LoVo (cell line): ENCODE results near the gene RPL41.
"Not testable (repeated sequence)": the region's sequence is repeated elsewhere in the genome, so short reads cannot be mapped to it uniquely, and the experiment has no call there.

Experiments used
- DNase-seq: peaks from one replicate; pipeline ENCODE4 v3.0.0-alpha.2; 2016; ENCODE audit warnings: low spot score

RPL41 gene

DNA sequence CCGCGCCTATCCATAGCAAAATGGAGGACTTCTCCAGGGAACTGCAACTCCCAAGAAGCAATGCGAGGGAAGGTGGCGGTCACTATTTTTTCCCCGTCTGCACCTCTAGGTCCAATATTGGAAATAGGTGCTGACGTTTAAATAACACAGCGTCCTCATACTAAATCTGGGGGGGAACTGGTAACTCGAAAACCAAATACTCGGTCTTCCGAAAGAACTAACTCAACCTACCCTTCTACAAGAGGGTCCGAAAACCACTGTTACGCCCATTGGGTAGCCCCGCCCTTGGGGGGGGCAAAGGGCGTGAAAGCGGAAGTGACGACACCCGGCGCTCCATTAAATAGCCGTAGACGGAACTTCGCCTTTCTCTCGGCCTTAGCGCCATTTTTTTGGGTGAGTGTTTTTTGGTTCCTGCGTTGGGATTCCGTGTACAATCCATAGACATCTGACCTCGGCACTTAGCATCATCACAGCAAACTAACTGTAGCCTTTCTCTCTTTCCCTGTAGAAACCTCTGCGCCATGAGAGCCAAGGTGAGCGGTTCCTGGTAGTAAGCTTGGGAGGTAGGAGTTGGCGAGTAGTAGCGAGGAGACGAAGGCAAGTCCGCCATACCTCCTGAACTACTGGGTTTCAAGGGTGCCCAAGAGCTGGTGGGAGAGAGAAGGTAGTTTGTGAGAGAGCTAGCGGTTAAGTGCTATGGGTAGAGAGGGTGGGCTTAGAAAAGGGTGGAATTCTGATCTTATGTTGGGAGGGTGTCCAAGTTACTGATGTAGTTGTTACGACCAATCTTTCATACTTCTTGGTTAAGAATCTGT is at the start of gene RPL41:
RPL41 (plus strand) TSS at position 367 of the 815 bp plus-strand sequence.
- DNase-seq, result peak; percentile 97

DNA sequence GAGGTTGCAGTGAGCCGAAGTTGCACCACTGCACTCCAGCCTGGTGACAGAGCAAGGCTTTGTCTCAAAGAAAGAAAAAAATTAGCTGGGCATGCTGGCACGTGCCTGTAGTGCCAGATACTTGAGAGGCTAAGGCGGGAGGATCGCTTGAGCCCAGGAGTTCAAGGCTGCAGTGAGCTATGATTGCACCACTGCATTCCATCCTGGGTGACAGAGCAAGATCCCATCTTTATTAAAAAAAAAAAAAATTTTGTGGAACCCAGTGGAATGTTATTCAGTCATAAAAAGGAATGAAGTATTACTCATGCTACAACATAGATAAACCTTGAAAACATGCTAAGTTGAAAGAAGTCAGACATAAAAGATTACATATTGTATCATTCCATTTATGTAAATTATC is 44.8 kb upstream of the RPL41 start:
- no peak for DNase-seq

DNA sequence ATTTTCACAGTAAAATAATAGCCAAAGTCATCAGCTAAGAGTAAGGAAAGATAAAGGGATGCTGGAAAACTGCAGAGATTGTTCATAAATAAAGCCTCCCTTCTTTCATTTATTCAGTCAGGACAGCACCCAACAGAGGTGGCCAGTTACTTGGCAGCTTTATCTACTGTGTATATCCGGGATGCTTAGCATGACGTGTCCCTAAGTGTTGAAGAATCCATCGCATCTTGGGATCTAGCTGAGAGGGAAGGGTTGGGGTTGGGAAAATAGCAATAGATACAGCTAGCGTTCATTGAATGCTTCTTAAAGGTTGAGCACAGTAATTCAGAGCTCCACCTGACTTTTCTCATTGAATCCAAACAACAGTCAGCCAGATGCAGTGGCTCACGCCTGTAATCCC is 42.0 kb upstream of the RPL41 start:
- DNase-seq, result no peak

DNA sequence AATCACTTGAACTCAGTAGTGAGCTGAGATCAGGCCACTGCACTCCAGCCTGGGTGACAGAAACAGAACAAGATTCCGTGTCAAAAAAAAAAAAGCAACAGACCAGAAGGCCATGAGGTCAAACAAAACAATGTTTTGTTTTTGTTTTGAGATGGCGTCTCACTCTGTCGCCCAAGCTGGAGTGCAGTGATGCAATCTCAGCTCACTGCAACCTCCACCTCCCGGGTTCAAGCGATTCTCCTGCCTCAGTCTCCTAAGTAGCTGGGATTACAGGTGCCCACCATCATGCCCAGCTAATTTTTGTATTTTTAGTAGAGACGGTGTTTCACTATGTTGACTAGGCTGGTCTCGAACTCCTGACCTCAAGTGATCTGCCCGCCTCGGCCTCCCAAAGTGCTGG is 38.5 kb upstream of the RPL41 start:
- not testable (repeated sequence) for DNase-seq

DNA sequence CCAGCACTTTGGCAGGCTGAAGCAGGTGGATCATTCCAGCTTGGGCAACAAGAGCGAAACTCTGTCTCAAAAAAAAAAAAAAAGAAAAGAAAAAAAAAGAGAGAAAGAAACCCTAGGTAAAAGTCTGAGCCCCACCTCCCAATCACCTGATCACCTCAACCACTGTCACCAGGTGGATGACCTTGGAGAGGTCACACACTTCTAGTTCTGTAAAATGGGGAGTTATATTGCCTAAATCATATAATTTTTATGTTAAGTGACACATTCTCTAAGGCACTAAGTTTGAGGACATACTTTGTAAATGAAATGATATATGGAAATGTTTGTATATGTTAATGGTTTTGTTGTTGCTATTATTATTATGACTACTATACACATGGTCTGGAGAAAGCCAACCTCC is 38.0 kb upstream of the RPL41 start:
- DNase-seq, result no peak

DNA sequence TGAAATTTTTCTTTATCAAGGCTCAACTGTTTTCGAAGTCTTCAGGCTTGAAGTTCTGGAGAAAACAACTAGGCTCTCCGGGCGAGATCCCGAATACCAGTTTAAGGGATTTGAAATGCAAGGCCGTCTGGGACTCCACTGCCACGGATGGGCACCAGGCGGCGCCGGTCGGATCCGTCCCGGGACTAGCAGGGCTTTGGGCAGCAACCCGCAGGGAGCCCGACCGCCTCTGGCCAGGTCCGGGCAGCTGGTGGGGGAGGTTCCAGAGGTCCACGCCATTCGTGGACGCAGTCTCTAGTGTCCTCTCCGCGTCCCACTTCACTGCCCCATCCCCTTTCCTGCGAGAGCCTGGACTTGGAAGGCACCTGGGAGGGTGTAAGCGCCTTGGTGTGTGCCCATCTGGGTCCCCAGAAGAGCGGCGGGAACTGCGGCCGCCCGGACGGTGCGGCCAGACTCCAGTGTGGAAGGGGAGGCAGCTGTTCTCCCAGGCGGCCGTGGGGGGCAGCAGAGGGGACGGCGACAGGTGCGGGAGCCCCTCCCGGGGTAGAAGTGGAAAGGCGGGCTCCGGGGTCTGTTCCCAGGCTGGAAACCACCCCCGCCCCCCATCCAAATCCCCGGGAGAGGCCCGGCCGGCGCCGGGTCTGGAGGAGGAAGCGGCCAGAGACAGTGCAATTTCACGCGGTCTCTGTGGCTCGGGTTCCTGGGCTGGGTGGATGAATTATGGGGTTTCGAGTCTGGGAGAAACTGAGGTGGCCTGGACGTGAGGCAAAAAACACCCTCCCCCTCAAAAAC is 37.3 kb upstream of the RPL41 start:
- peak; percentile 93 for DNase-seq

DNA sequence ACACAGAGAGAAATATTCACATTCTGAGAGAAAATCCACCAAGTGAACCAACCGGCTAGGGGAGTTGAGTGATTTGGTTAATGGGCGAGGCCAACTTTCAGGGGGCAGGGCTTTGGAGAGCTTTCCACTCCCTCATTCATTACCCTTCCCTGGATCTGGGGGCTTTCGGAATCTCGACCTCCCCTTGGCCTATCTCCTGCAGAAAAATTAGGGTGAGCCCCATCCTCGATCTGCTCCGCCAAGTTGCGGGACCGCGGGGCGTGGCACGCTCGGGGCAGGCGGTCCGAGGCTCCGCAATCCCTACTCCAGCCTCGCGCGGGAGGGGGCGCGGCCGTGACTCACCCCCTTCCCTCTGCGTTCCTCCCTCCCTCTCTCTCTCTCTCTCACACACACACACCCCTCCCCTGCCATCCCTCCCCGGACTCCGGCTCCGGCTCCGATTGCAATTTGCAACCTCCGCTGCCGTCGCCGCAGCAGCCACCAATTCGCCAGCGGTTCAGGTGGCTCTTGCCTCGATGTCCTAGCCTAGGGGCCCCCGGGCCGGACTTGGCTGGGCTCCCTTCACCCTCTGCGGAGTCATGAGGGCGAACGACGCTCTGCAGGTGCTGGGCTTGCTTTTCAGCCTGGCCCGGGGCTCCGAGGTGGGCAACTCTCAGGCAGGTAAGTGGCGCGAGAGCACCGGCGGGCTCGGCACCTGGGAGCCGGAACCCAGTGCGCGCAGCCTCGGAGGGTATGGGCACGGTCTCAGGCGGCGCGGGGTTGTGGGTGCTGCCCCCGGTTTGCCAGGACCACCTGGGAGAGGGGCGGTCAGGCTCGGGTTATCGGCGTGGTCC is 36.5 kb upstream of the RPL41 start, which contains the start of gene ERBB3:
ERBB3 (plus strand) TSS at position 443 of the 833 bp plus-strand sequence; CDS start at position 579, 136 bp downstream.
- DNase-seq, result peak; percentile 93

DNA sequence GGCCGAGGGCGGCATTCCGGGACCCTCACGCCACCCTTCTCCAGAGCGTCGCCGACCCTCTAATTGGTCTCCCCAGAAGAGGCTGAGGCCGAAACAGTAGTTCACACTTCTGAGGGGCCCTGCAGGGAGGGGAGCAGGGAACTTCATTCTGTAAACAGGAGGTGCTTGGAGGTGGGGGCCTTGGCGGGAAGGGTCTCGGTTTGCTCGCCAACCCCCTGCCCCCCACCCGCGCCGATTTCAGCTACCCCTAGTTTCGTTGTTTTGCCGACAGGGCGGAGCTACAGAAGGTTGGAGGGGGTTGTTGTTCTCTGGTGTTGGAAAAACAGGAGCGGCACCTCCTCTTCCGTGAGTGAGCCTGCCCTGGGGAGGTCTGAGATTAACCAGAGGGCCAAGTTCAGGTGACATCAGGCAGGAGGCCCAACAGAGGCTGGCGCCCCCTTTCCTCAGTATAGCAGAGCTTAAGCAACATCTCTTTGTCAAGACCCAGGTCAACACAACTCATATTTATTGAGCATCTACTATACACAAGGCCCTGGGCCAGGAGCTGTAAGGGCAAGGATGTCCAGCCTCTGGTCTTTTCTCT is 35.8 kb upstream of the RPL41 start:
- DNase-seq, result peak; percentile 68

DNA sequence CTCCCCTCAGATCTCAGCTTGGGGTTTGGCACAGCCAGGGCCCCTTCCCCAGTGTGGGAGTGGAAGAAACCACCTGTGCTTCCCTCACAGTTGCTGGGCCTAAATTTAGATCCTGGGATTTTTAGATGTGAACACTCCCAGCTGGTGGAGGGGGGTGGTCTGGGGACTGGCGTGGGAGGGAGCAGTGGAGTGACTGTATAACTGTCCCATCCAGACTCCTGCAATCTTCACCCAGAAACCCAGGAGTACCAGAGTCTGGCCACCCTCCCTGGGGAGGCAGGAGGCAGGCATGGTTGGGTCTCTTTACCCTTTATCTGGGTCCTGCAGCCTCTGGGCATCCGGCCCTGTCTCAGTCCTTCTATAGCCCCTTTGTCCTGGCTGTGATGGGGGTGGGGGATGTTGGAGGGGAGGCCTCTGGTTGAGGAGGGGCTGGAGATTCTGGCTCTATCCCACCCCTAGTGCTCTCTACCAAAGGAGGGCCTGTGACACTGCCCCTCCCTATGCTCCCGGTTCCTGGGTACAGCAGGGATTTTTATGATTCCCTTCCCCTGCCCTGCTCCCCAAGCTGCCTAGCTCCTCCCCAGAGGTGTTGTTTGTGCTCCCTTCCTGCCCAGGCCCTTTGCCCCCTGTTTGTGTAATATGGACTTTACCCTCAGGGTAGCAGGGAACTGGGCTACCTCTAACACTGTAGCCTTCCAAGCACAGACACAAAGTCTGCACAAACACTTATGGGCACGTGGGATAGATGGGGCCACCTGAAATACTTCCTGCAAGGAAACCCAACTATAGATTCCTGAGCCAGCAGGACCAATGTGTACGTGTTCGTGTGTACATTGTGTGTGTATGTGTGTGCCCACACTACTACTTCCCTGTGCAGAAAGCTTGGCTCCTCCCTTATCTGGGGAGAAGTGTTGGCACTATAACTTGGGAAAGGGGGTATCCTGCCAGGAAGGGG is 34.8 kb upstream of the RPL41 start:
- peak; percentile 78 for DNase-seq

DNA sequence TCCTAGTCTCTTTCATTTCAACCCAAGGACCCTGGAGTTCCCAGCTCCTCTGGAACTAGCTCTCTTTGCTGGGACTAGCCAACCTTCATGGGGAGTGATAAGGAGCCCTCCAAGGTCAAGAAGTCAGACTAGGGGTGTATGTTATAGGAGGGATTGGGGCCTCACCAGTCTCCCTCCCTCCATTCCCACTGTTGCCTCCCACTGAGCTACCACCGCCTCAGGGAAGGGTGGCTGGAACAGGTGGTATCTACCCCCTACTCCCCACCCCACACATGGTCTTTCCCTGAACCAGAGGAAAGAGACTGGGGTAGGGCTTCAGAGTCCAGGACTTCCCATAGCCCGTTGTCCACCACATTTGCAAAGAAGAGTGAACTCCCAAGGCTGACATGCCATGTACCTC is 34.1 kb upstream of the RPL41 start:
- no peak for DNase-seq

DNA sequence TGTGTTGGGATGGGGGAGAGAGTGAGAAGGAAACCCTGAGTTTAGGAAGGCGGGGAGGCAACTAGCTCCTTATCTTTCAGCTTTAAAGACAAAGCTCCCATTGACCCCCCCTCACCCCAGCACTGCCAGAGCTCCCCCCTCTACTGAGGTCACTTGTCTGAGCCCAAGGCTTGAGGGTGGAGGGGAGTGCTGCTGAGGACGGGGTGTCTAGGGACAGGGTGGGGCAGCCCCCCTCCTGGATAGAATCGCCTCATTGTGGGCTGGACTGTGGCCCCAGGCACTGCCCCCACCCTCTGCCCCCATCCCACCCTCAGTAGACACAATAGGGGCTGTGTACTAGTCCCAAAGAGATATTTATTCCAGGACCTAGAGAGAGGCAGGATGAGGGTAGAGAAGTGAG is 33.5 kb upstream of the RPL41 start:
- no peak for DNase-seq

DNA sequence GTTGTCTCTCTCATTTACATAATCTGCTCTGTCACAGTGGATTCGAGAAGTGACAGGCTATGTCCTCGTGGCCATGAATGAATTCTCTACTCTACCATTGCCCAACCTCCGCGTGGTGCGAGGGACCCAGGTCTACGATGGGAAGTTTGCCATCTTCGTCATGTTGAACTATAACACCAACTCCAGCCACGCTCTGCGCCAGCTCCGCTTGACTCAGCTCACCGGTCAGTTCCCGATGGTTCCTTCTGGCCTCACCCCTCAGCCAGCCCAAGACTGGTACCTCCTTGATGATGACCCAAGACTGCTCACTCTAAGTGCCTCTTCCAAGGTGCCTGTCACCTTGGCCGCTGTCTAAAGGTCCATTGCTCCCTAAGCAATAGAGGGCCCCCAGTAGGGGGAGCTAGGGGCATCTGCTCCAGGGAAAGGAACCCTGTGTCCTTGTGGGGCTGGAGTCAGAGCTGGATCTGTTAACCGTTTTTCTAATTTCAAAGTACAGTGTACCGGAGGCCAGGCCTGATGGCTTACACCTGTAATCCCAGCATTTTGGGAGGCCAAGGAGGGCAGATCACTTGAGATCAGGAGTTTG is 31.4 kb upstream of the RPL41 start:
- DNase-seq, result no peak

DNA sequence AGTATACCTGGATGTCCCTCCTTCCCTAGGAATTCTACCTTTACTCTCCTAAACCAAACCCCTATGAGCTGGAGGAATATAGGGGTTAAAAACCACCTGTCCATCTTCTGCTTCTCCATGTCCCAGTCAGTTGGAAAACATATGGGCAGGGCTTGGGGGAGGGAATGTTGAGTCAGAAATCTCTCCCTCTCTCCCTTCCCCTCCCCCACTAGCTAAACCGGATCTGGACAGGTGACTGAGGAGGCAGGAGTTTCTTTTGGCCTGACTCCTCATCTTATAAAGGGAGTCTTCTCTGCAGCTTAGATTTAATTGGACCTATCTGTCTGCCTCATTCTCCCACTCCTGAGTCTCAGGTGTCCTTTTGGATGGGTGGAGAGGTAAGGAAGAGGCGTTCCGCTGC is 30.3 kb upstream of the RPL41 start:
- no peak for DNase-seq

DNA sequence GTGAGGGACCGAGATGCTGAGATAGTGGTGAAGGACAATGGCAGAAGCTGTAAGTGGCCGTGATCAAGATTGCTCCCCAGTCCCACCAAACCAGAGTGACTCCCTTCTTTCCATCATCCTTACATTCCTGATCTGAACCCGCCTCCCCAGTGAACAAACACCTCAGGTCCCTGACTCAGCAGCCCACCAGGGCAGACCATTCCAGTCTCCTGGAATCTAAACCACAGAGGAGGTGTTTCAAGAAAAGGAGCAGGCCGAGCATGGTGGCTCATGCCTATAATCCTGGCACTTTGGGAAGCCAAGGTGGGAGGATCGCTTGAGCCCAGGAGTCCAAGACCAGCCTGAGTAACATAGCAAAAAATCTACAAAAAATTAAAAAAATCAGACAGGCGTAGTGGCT is 29.8 kb upstream of the RPL41 start:
- no peak for DNase-seq

DNA sequence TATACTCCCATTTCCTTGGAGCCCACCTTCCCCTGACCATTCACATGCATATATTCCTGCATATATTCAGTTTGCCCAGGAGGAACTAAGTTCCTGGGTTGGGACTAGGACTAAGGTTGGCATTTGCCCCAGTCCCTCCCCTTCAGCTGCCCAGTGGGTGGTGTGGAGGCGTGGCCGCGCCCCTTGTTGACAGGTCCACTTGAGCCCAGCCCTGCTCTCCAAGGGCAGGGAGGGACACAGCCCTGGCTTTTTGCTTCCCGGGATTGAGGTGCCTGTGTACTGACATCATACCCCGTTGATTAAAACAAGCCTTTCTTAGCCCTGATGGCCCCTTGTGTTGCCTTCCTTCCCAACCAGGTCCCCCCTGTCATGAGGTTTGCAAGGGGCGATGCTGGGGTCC is 29.2 kb upstream of the RPL41 start:
- DNase-seq, result peak; percentile 59

DNA sequence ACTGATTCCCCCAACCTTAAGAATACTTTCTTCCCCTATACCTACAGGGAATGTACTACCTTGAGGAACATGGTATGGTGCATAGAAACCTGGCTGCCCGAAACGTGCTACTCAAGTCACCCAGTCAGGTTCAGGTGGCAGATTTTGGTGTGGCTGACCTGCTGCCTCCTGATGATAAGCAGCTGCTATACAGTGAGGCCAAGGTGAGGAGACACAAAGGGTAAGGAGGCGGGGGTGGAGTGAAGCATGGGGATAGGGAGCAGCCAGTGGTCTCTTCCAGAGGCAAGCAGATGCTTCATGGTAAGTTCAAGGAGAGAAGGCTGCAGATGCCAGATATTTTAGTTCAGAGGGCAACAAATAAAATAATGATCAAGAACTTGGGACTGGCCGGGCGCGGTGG is 18.7 kb upstream of the RPL41 start:
- DNase-seq, result no peak

DNA sequence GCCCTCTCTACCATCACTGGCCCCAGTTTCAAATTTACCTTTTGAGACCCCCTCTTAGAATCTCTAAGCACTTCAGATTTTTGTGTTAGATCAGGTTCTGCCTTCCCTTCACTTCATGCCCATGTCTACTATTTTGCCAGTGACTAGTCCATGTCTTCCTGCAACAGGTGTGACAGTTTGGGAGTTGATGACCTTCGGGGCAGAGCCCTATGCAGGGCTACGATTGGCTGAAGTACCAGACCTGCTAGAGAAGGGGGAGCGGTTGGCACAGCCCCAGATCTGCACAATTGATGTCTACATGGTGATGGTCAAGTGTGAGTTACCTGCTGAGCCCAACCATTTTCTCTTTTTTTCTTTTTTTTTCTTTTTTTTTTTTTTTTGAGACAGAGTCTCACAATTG is 17.8 kb upstream of the RPL41 start:
- no peak for DNase-seq

DNA sequence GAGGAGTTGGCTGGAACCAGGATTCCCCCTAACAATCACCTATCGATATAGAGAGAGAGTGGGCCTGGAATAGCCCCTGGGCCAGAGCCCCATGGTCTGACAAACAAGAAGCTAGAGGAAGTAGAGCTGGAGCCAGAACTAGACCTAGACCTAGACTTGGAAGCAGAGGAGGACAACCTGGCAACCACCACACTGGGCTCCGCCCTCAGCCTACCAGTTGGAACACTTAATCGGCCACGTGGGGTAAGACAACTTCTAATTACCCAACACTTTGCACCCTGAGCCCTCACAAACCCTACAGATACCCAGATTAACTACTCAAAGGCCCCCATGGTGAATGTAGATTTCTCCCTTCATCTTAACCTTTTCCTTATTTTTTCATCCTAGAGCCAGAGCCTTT is 16.6 kb upstream of the RPL41 start:
- no peak for DNase-seq

DNA sequence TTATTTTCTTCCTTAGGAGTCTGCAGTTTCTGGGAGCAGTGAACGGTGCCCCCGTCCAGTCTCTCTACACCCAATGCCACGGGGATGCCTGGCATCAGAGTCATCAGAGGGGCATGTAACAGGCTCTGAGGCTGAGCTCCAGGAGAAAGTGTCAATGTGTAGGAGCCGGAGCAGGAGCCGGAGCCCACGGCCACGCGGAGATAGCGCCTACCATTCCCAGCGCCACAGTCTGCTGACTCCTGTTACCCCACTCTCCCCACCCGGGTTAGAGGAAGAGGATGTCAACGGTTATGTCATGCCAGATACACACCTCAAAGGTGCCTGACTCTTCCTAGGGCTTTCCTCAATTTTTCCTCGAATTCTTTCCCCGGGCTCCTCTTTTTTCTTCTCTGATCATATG is 15.4 kb upstream of the RPL41 start:
- DNase-seq, result no peak

DNA sequence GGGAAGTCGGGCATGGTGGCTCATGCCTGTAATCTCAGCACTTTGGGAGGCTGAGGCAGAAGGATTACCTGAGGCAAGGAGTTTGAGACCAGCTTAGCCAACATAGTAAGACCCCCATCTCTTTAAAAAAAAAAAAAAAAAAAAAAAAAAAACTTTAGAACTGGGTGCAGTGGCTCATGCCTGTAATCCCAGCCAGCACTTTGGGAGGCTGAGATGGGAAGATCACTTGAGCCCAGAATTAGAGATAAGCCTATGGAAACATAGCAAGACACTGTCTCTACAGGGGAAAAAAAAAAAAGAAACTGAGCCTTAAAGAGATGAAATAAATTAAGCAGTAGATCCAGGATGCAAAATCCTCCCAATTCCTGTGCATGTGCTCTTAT is 13.8 kb upstream of the RPL41 start:
- DNase-seq, result no peak
